Type B pancreatic cell (in vitro differentiated cells): ENCODE data around the gene GFRA3. TPM values are rescaled to one million over a fixed set of nuclear protein-coding genes. Genes with fewer than 3 reads are reported as not detected.
A peak's percentile ranks its signal among the peaks of the same experiment; 100 is the strongest.
"Not testable (repeated sequence)": the region's sequence is repeated elsewhere in the genome, so short reads cannot be mapped to it uniquely, and the experiment has no call there.

ENCODE experiments used
- DNase-seq: peaks from one replicate; pipeline ENCODE4 v3.0.0; 2021; ENCODE audit warnings: mixed read lengths; ENCODE audit not compliant: unreplicated experiment; ENCODE audit errors: extremely low spot score
- H3K27ac Mint-ChIP-seq: 2 replicates; pipeline ENCODE4 v1.8.0; 2021; ENCODE audit warnings: mild to moderate bottlenecking, mixed read lengths
- H3K27me3 Mint-ChIP-seq: 2 replicates; pipeline ENCODE4 v1.8.0; 2021; ENCODE audit warnings: mixed read lengths
- H3K36me3 Mint-ChIP-seq: 2 replicates; pipeline ENCODE4 v1.8.0; 2021; ENCODE audit warnings: mixed read lengths
- H3K4me1 Mint-ChIP-seq: one replicate; pipeline ENCODE4 v1.8.0; 2021; ENCODE audit warnings: mixed read lengths; ENCODE audit not compliant: unreplicated experiment
- H3K4me3 Mint-ChIP-seq: 2 replicates; pipeline ENCODE4 v1.8.0; 2021; ENCODE audit warnings: mild to moderate bottlenecking, mixed read lengths
- H3K9me3 Mint-ChIP-seq: 2 replicates; pipeline ENCODE4 v1.8.0; 2021; ENCODE audit warnings: mixed read lengths
- CTCF ChIP-seq: fragments of 200-600 bp; sonication (generic); conservative IDR thresholded peaks from 2 replicates; pipeline ENCODE4 v1.5.0; 2021; ENCODE audit warnings: antibody characterized with exemption, mild to moderate bottlenecking
- long read RNA-seq: library from polyadenylated mRNA; unstranded; transcript quantifications from one replicate; pipeline ENCODE4 v2.0.0, GENCODE V29; 2020
- total RNA-seq: library from RNA; stranded (reverse); gene quantifications from 2 replicates; pipeline ENCODE4 v1.2.1, GENCODE V29; 2021; ENCODE audit warnings: low replicate concordance

Gene GFRA3
- 1.8 TPM in 2 replicates for total RNA-seq
- long read RNA-seq, partial matches to known transcripts = 0 of 2 reads
- long read RNA-seq, other reads (novel, unspliced or antisense) = 1 of 2 reads

- Mint-ChIP-seq H3K4me3 (peak within 1 kb of the TSS; percentile 83), H3K4me1 (peaks cover 16% of the 10 kb centered on the region), H3K27me3 (peaks cover 28% of the 10 kb centered on the region), H3K9me3 (no peaks in the 10 kb centered on the region), H3K27ac (no peak within 1 kb of the TSS), H3K36me3 (no peaks in the 10 kb centered on the region)
- no peak for DNase-seq
- TF ChIP-seq CTCF = no peak
These were observed at the start of gene GFRA3 for GRCh38 chr5:138274189-138274853. TSS of gene GFRA3 (minus strand) at chr5:138274621. CDS start at chr5:138274424, 197 bp downstream.

GRCh38 chr5:138318211-138318610, 43.8 kb upstream of the GFRA3 start:
- not testable (repeated sequence) for H3K9me3 Mint-ChIP-seq, H3K4me1 Mint-ChIP-seq, DNase-seq, H3K27me3 Mint-ChIP-seq, H3K36me3 Mint-ChIP-seq, H3K27ac Mint-ChIP-seq, H3K4me3 Mint-ChIP-seq

GRCh38 chr5:138316355-138316754, 41.9 kb upstream of the GFRA3 start:
- no peak overlapping the region for H3K27ac Mint-ChIP-seq

GRCh38 chr5:138315751-138316278, 41.4 kb upstream of the GFRA3 start:
- Mint-ChIP-seq H3K4me3 (no peak overlapping the region), H3K27me3 (no peaks in the 10 kb centered on the region), H3K36me3 (peaks cover 10% of the 10 kb centered on the region), H3K27ac (no peak overlapping the region), H3K4me1 (no peaks in the 10 kb centered on the region), H3K9me3 (no peaks in the 10 kb centered on the region)
- no peak for TF ChIP-seq CTCF
- DNase-seq = no peak

More at GRCh38 chr5:138316355-138316754, 41.9 kb upstream of the GFRA3 start:
- DNase-seq = no peak
- Mint-ChIP-seq H3K36me3 (peaks cover 10% of the 10 kb centered on the region), H3K9me3 (no peaks in the 10 kb centered on the region), H3K4me3 (no peak overlapping the region), H3K27me3 (no peaks in the 10 kb centered on the region), H3K4me1 (no peaks in the 10 kb centered on the region)
- no peak for TF ChIP-seq CTCF

- no peak for TF ChIP-seq CTCF
- no peak for DNase-seq
- Mint-ChIP-seq H3K27me3 (no peaks in the 10 kb centered on the region), H3K4me3 (no peak overlapping the region), H3K4me1 (no peaks in the 10 kb centered on the region), H3K9me3 (no peaks in the 10 kb centered on the region), H3K36me3 (peaks cover 10% of the 10 kb centered on the region), H3K27ac (no peak overlapping the region)
These were observed 31.4 kb upstream of the GFRA3 start for GRCh38 chr5:138305797-138306196.

GRCh38 chr5:138303372-138303771, 29.0 kb upstream of the GFRA3 start:
- H3K4me3 Mint-ChIP-seq = no peak overlapping the region
- H3K27me3 Mint-ChIP-seq = no peaks in the 10 kb centered on the region
- DNase-seq = no peak
- TF ChIP-seq CTCF = no peak
- no peaks in the 10 kb centered on the region for H3K9me3 Mint-ChIP-seq
- no peak overlapping the region for H3K27ac Mint-ChIP-seq
- no peaks in the 10 kb centered on the region for H3K4me1 Mint-ChIP-seq
- H3K36me3 Mint-ChIP-seq = peaks cover 6% of the 10 kb centered on the region
